Measurements from ENCODE around the gene ZNF385B.
"Not testable (repeated sequence)": the region's sequence is repeated elsewhere in the genome, so short reads cannot be mapped to it uniquely, and the experiment has no call there.

The ZNF385B gene

GRCh38 chr2:179636995-179637394 lies 224.4 kb downstream of the ZNF385B start:
- no peak for TF ChIP-seq CTCF (IDR thresholded peaks at IDR 0.05; ENCODE audit: insufficient read depth, low read depth, low read length, missing control alignments)
- DNase-seq (ENCODE audit: low read depth), result no peak
- no peak overlapping the region for H3K4me3 ChIP-seq (ENCODE audit: low read length)

GRCh38 chr2:179636100-179636980 lies 225.1 kb downstream of the ZNF385B start:
- no peak for DNase-seq (ENCODE audit: low read depth)
- no peak overlapping the region for H3K4me3 ChIP-seq (ENCODE audit: low read length)
- no peak for TF ChIP-seq CTCF (IDR thresholded peaks at IDR 0.05; ENCODE audit: insufficient read depth, low read depth, low read length, missing control alignments)

GRCh38 chr2:179631769-179632385 lies 229.5 kb downstream of the ZNF385B start:
- H3K4me3 ChIP-seq (ENCODE audit: low read length); DNase-seq (ENCODE audit: low read depth): not testable (repeated sequence)

- H3K4me3 ChIP-seq (ENCODE audit: low read length); DNase-seq (ENCODE audit: low read depth): not testable (repeated sequence)
These were observed 231.6 kb downstream of the ZNF385B start for GRCh38 chr2:179629776-179630175.

GRCh38 chr2:179626261-179626660 lies 235.2 kb downstream of the ZNF385B start:
- no peak for DNase-seq (ENCODE audit: low read depth)
- H3K4me3 ChIP-seq (ENCODE audit: low read length), result no peak overlapping the region
- TF ChIP-seq CTCF (IDR thresholded peaks at IDR 0.05; ENCODE audit: insufficient read depth, low read depth, low read length, missing control alignments), result no peak

- no peak overlapping the region for H3K4me3 ChIP-seq (ENCODE audit: low read length)
- no peak for TF ChIP-seq CTCF (IDR thresholded peaks at IDR 0.05; ENCODE audit: insufficient read depth, low read depth, low read length, missing control alignments)
- no peak for DNase-seq (ENCODE audit: low read depth)
These were observed 238.6 kb downstream of the ZNF385B start for GRCh38 chr2:179622635-179623300.

GRCh38 chr2:179622112-179622511 lies 239.3 kb downstream of the ZNF385B start:
- DNase-seq (ENCODE audit: low read depth), result no peak
- no peak overlapping the region for H3K4me3 ChIP-seq (ENCODE audit: low read length)
- no peak for TF ChIP-seq CTCF (IDR thresholded peaks at IDR 0.05; ENCODE audit: insufficient read depth, low read depth, low read length, missing control alignments)
